H1 (cell line): ENCODE results near the gene IQCK. TPM values are rescaled to one million over a fixed set of nuclear protein-coding genes. Genes with fewer than 3 reads are reported as not detected.

Experiments
- CTCF ChIA-PET: fragments of 300-600 bp; sonication (Branson Sonifier 250); formaldehyde crosslinking; loops from one replicate; lab custom pipeline; 2021; ENCODE audit not compliant: partially characterized antibody; lab: Charles Lee
- POLR2A ChIA-PET: fragments of 300-600 bp; sonication (Branson Sonifier 250); formaldehyde crosslinking; loops from one replicate; lab custom pipeline; 2021; ENCODE audit warnings: inconsistent platforms; ENCODE audit not compliant: partially characterized antibody; lab: Charles Lee
- DNase-seq, 2 experiments: peaks; one replicate each; pipeline versions ENCODE4 v3.0.0 to v3.0.0-alpha.2; 2010 to 2022; ENCODE audit warnings: low spot score in 2 of 2, low read depth in 1 of 2, mixed read lengths in 1 of 2
- FAIRE-seq: peaks from 2 replicates; lab custom pipeline; 2011; peaks lifted over from hg19 to GRCh38; lab: Jason Lieb, UNC
- H2AFZ ChIP-seq: 2 replicates; pipeline ENCODE4 v1.8.1; 2012; ENCODE audit warnings: low read length, inconsistent platforms
- H2AK5ac ChIP-seq: 2 replicates; pipeline ENCODE4 v1.6.1; 2013; ENCODE audit warnings: low read depth, low read length
- H2BK120ac ChIP-seq: replicated peaks from 2 replicates; pipeline ENCODE3; 2013; ENCODE audit warnings: low read depth, low read length, inconsistent platforms
- H2BK12ac ChIP-seq: 2 replicates; pipeline ENCODE4 v1.6.1; 2013; ENCODE audit warnings: low read depth, low read length
- H2BK15ac ChIP-seq: 2 replicates; pipeline ENCODE4 v1.6.1; 2013; ENCODE audit warnings: low read length
- H2BK20ac ChIP-seq: 2 replicates; pipeline ENCODE4 v1.6.1; 2013; ENCODE audit warnings: low read length
- H2BK5ac ChIP-seq: 2 replicates; pipeline ENCODE4 v1.6.1; 2013; ENCODE audit warnings: low read depth, low read length
- H3K14ac ChIP-seq: 2 replicates; pipeline ENCODE4 v1.6.1; 2013; ENCODE audit warnings: inconsistent platforms; ENCODE audit not compliant: insufficient read length
- H3K18ac ChIP-seq: 2 replicates; pipeline ENCODE4 v1.6.1; 2013; ENCODE audit warnings: low read length; ENCODE audit errors: extremely low read depth
- H3K23ac ChIP-seq: 2 replicates; pipeline ENCODE4 v1.6.1; 2013; ENCODE audit warnings: inconsistent platforms; ENCODE audit not compliant: insufficient read length
- H3K23me2 ChIP-seq: 2 replicates; pipeline ENCODE4 v1.6.1; 2013; ENCODE audit warnings: low read depth, low read length
- H3K27ac ChIP-seq: 2 replicates; pipeline ENCODE4 v1.6.1; 2011; ENCODE audit warnings: low read depth, low read length, inconsistent platforms
- H3K27me3 ChIP-seq, 4 experiments: replicated peaks in 1 of 4; 1 replicate in 1 of 4; 2 replicates in 3 of 4; pipeline versions ENCODE4 v1.6.1 to v1.8.1; 2011 to 2013; ENCODE audit warnings: low read length in 3 of 4, mild to moderate bottlenecking in 3 of 4, inconsistent platforms in 2 of 4, mixed read lengths in 2 of 4, moderate library complexity in 1 of 4; ENCODE audit not compliant: control insufficient read depth in 3 of 4, insufficient read depth in 3 of 4; ENCODE audit errors: extremely low read depth in 1 of 4
- H3K36me3 ChIP-seq, 4 experiments: 2 replicates each; pipeline versions ENCODE4 v1.6.1 to v1.8.1; 2011 to 2013; ENCODE audit warnings: mild to moderate bottlenecking in 4 of 4, low read length in 3 of 4, moderate library complexity in 2 of 4, control low read depth in 1 of 4, inconsistent platforms in 1 of 4; ENCODE audit not compliant: insufficient read depth in 4 of 4, control insufficient read depth in 2 of 4
- H3K4ac ChIP-seq: replicated peaks from 2 replicates; pipeline ENCODE3; 2013; ENCODE audit warnings: low read length, low read depth, mixed read lengths, inconsistent platforms; ENCODE audit not compliant: insufficient read length
- H3K4me1 ChIP-seq, 4 experiments: replicated peaks in 1 of 4; 1 replicate in 1 of 4; 2 replicates in 3 of 4; pipeline versions ENCODE4 v1.6.1 to v1.8.1; 2011 to 2013; ENCODE audit warnings: low read length in 3 of 4, inconsistent platforms in 2 of 4, mixed read lengths in 1 of 4; ENCODE audit not compliant: insufficient read depth in 4 of 4, control insufficient read depth in 3 of 4
- H3K4me2 ChIP-seq, 2 experiments: 2 replicates each; pipeline versions ENCODE4 v1.6.1 to v1.8.1; 2011 to 2013; ENCODE audit warnings: low read depth in 2 of 2, low read length in 2 of 2, control low read depth in 1 of 2, inconsistent platforms in 1 of 2, mild to moderate bottlenecking in 1 of 2; ENCODE audit not compliant: insufficient read depth in 1 of 2
- H3K4me3 ChIP-seq, 4 experiments: fragments of 200-600, 300-600 bp in 1 of 4; sonication (generic), shearing (Covaris generic), sonication (Bioruptor Twin) in 1 of 4; 2 replicates each; pipeline versions ENCODE4 v1.5.1 to v1.8.1; 2011 to 2016; ENCODE audit warnings: low read length in 4 of 4, low read depth in 3 of 4, control low read depth in 2 of 4, inconsistent platforms in 2 of 4, mild to moderate bottlenecking in 2 of 4, mixed read lengths in 1 of 4, moderate library complexity in 1 of 4; ENCODE audit not compliant: insufficient read depth in 2 of 4; ENCODE audit errors: extremely low read depth in 1 of 4
- H3K56ac ChIP-seq: replicated peaks from 2 replicates; pipeline ENCODE3; 2013; ENCODE audit warnings: low read depth, mild to moderate bottlenecking, mixed read lengths, low read length, inconsistent platforms; ENCODE audit not compliant: insufficient read length
- H3K79me1 ChIP-seq: 2 replicates; pipeline ENCODE4 v1.6.1; 2013; ENCODE audit warnings: low read depth, low read length, control low read depth
- H3K79me2 ChIP-seq, 2 experiments: 2 replicates each; pipeline versions ENCODE4 v1.6.1 to v1.8.1; 2012 to 2013; ENCODE audit warnings: low read length in 2 of 2, mild to moderate bottlenecking in 2 of 2, inconsistent platforms in 1 of 2; ENCODE audit not compliant: insufficient read depth in 2 of 2, control insufficient read depth in 1 of 2
- H3K9ac ChIP-seq, 4 experiments: replicated peaks in 1 of 4; 1 replicate in 1 of 4; 2 replicates in 3 of 4; pipeline versions ENCODE4 v1.6.1 to v1.8.1; 2011 to 2013; ENCODE audit warnings: low read depth in 3 of 4, low read length in 3 of 4, control low read depth in 2 of 4, mild to moderate bottlenecking in 2 of 4, moderate library complexity in 2 of 4, inconsistent platforms in 1 of 4; ENCODE audit errors: extremely low read depth in 1 of 4
- H3K9me3 ChIP-seq, 2 experiments: 2 replicates each; pipeline versions ENCODE4 v1.6.1 to v1.8.1; 2012 to 2013; ENCODE audit warnings: mild to moderate bottlenecking in 2 of 2, moderate library complexity in 2 of 2, control low read depth in 1 of 2, inconsistent platforms in 1 of 2, low read depth in 1 of 2, low read length in 1 of 2, mixed read lengths in 1 of 2; ENCODE audit not compliant: insufficient read depth in 2 of 2
- H4K20me1 ChIP-seq, 2 experiments: replicated peaks in 1 of 2; 2 replicates each; pipeline versions ENCODE3 to v1.8.1; 2011 to 2013; ENCODE audit warnings: inconsistent platforms in 2 of 2, low read length in 2 of 2, mild to moderate bottlenecking in 1 of 2; ENCODE audit not compliant: insufficient read depth in 2 of 2, control insufficient read depth in 1 of 2
- H4K5ac ChIP-seq: 2 replicates; pipeline ENCODE4 v1.6.1; 2013; ENCODE audit warnings: low read length, low read depth, mixed read lengths, inconsistent platforms; ENCODE audit not compliant: insufficient read length
- H4K8ac ChIP-seq: 2 replicates; pipeline ENCODE4 v1.8.0; 2013; ENCODE audit warnings: mild to moderate bottlenecking, moderate library complexity, low read length, inconsistent platforms; ENCODE audit not compliant: insufficient read depth; ENCODE audit errors: extremely low read depth
- H4K91ac ChIP-seq: replicated peaks from 2 replicates; pipeline ENCODE3; 2013; ENCODE audit warnings: low read length, mixed read lengths, inconsistent platforms; ENCODE audit not compliant: insufficient read length
- WGBS, 2 experiments: shearing (Covaris generic) in 1 of 2; methylation state at CpG; one replicate each; pipeline versions ENCODE4 v1.1.6 to v1.1.7; 2013 to 2015; ENCODE audit warnings: low lambda C conversion rate in 2 of 2, mixed read lengths in 2 of 2, inconsistent platforms in 1 of 2, low coverage in 1 of 2, missing lambda C conversion rate in 1 of 2; ENCODE audit not compliant: insufficient replicate concordance in 2 of 2, insufficient coverage in 1 of 2, insufficient read length in 1 of 2; ENCODE audit errors: extremely low coverage in 1 of 2, missing lambda C conversion rate in 1 of 2; 5-methylcytosine and 5-hydroxymethylcytosine counted together
- polyA plus RNA-seq, 7 experiments: library from polyadenylated mRNA; depleted of rRNA in 3 of 7; stranded (reverse) in 5 of 7; unstranded in 2 of 7; fragments of >200 nt in 5 of 7; fragments of 200-250 nt in 2 of 7; gene quantifications; 1 replicate in 5 of 7; 2 replicates in 1 of 7; 4 replicates in 1 of 7; pipeline versions ENCODE4 v1.2.1 to v1.2.3, GENCODE V29; 2011 to 2013; ENCODE audit warnings: missing spikeins in 2 of 7, mixed read lengths in 2 of 7
- total RNA-seq: library from RNA; stranded (reverse); fragmentation: NEBNext Ultra II Directional; extraction: Animal tissue kit (Norgen Biotek cat#: 25700); gene quantifications from 2 replicates; pipeline ENCODE4 v1.2.1, GENCODE V29; 2021

IQCK gene
- total and polyA plus RNA-seq, 2 of the 8 experiments (the other 6 are each of a cell fraction or from before 2014, with no cell fraction given): 6.2 to 9.3 TPM

DNA sequence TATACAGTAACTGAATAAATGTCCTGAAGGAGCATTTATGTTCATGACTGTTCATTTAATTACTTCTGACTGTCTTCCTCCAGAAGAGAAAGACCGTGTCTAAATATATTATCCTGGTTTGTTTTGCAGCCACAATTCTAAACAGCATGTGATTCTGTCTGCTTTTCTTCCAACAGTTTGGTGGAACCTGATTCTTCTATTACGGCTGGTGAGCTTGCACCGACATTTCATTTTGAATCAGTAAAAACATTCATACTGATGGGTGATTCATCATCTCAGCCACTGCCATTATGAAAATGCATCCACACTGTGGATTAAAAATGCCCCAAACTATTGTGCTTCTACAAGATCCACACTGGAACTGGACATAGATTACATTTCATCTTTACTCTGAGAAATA lies 17.0 kb upstream of the IQCK start:
- peaks cover 6 to 17% of the 10 kb centered on the region in 2 experiments for H3K9me3 ChIP-seq
- peaks cover 33 to 84% (median 56%) of the 10 kb centered on the region in 4 experiments for H3K36me3 ChIP-seq
- ChIA-PET POLR2A (interaction anchor here (1.1 to 5.2 kb wide), 8 partner anchors 9 to 152 kb away, joined by 3 to 23 read pairs (median 4); partner anchors contain the start of genes IQCK and KNOP1), CTCF (interaction anchor here (1.3 to 1.4 kb wide), 2 partner anchors 98 to 103 kb away, joined by 3 to 4 read pairs; no protein-coding TSS in a partner anchor)
- H3K23ac ChIP-seq: no peak overlapping the region
- 98% methylated on average over 3 of the region's 3 CpGs; no CpG with 5 or more reads in 1 of the 2 experiments for WGBS, 2 experiments
- no peak overlapping the region for H2BK15ac ChIP-seq
- no peak overlapping the region for H3K27ac ChIP-seq
- no peak overlapping the region for H2BK20ac ChIP-seq
- H3K79me1 ChIP-seq: peaks cover 9% of the 10 kb centered on the region
- no peak overlapping the region for H2AFZ ChIP-seq
- no peak overlapping the region for H3K4me2 ChIP-seq
- no peaks in the 10 kb centered on the region for H3K23me2 ChIP-seq
- no peak for FAIRE-seq
- no peak overlapping the region for H3K4me3 ChIP-seq
- H4K8ac ChIP-seq: no peak overlapping the region
- DNase-seq: no peak
- H3K79me2 ChIP-seq: peaks cover 0 to 28% of the 10 kb centered on the region in 2 experiments; a peak in 2 of 4 replicates
- H3K14ac ChIP-seq: no peak overlapping the region
- H2AK5ac ChIP-seq: no peak overlapping the region
- no peaks in the 10 kb centered on the region for H3K27me3 ChIP-seq
- no peak overlapping the region for H2BK120ac ChIP-seq
- no peak overlapping the region for H2BK5ac ChIP-seq
- H2BK12ac ChIP-seq: no peak overlapping the region
- H3K9ac ChIP-seq: no peak overlapping the region
- no peak overlapping the region for H3K4ac ChIP-seq
- H4K5ac ChIP-seq: no peak overlapping the region
- no peak overlapping the region for H3K56ac ChIP-seq
- H3K4me1 ChIP-seq: no peaks in the 10 kb centered on the region
- no peak overlapping the region for H4K91ac ChIP-seq
- H4K20me1 ChIP-seq: peaks cover 10 to 17% of the 10 kb centered on the region in 2 experiments
- no peak overlapping the region for H3K18ac ChIP-seq
